Putamen (tissue), 1 donor: ENCODE data around the gene CTBP2.

ENCODE experiments used
- DNase-seq: peaks from one replicate; pipeline ENCODE4 v3.0.0-alpha.2; 2016; ENCODE audit warnings: low spot score

The CTBP2 gene

GRCh38 chr10:125043841-125044658, 116.3 kb downstream of the CTBP2 start:
- DNase-seq, result no peak

GRCh38 chr10:125041856-125042506, 118.4 kb downstream of the CTBP2 start:
- DNase-seq, result no peak

- DNase-seq, result no peak
Measured at GRCh38 chr10:125039354-125039769, 121.0 kb downstream of the CTBP2 start.

- no peak for DNase-seq
Measured at GRCh38 chr10:125038637-125039036, 121.7 kb downstream of the CTBP2 start.

GRCh38 chr10:125037145-125037877, 123.1 kb downstream of the CTBP2 start:
- DNase-seq, result no peak

GRCh38 chr10:125035588-125036295, 124.6 kb downstream of the CTBP2 start:
- DNase-seq, result no peak

- no peak for DNase-seq
Measured at GRCh38 chr10:125035136-125035535, 125.2 kb downstream of the CTBP2 start.

GRCh38 chr10:125034675-125035074, 125.7 kb downstream of the CTBP2 start:
- DNase-seq, result no peak

- no peak for DNase-seq
Measured at GRCh38 chr10:125033146-125033924, 127.0 kb downstream of the CTBP2 start.

- no peak for DNase-seq
Measured at GRCh38 chr10:125032474-125033020, 127.8 kb downstream of the CTBP2 start.

- no peak for DNase-seq
Measured at GRCh38 chr10:125030567-125031197, 129.7 kb downstream of the CTBP2 start.

- no peak for DNase-seq
Measured at GRCh38 chr10:125029584-125030242, 130.7 kb downstream of the CTBP2 start.

- no peak for DNase-seq
Measured at GRCh38 chr10:125027871-125028869, 132.2 kb downstream of the CTBP2 start.

- DNase-seq, result no peak
Measured at GRCh38 chr10:125026974-125027735, 133.2 kb downstream of the CTBP2 start.

- DNase-seq, result no peak
Measured at GRCh38 chr10:125026036-125026931, 134.1 kb downstream of the CTBP2 start.

GRCh38 chr10:125025341-125025740, 135.0 kb downstream of the CTBP2 start:
- DNase-seq, result no peak
